Ishikawa (cell line): ENCODE data around the gene C2CD4D.

Experiments
- EGR1 ChIP-seq: IDR thresholded peaks from 2 replicates; pipeline ENCODE4 v1.6.1; 2012
- EP300 ChIP-seq: IDR thresholded peaks from 2 replicates; pipeline ENCODE4 v1.6.1; 2012; ENCODE audit warnings: borderline replicate concordance
- TAF1 ChIP-seq: IDR thresholded peaks from 2 replicates; pipeline ENCODE4 v1.6.1; 2012; ENCODE audit warnings: low read depth, mild to moderate bottlenecking
- TEAD4 ChIP-seq: IDR thresholded peaks from 2 replicates; pipeline ENCODE4 v1.6.1; 2012
- USF1 ChIP-seq: IDR thresholded peaks from 2 replicates; pipeline ENCODE4 v1.6.1; 2012
- YY1 ChIP-seq: IDR thresholded peaks from 2 replicates; pipeline ENCODE4 v1.6.1; 2012; ENCODE audit warnings: low read depth
- TF ChIP-seq, protein P1 (sequence below): IDR thresholded peaks from 2 replicates; pipeline ENCODE4 v1.6.1; 2012
- TF ChIP-seq, protein P2 (sequence below): IDR thresholded peaks from 2 replicates; pipeline ENCODE4 v1.6.1; 2012; ENCODE audit warnings: low read depth, mild to moderate bottlenecking

- TF ChIP-seq EP300 (no peak), YY1 (no peak), TAF1 (no peak), USF1 (no peak), TEAD4 (no peak), EGR1 (no peak)
- TF ChIP-seq, protein P1, sequence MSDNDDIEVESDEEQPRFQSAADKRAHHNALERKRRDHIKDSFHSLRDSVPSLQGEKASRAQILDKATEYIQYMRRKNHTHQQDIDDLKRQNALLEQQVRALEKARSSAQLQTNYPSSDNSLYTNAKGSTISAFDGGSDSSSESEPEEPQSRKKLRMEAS = no peak
- TF ChIP-seq, protein P2, sequence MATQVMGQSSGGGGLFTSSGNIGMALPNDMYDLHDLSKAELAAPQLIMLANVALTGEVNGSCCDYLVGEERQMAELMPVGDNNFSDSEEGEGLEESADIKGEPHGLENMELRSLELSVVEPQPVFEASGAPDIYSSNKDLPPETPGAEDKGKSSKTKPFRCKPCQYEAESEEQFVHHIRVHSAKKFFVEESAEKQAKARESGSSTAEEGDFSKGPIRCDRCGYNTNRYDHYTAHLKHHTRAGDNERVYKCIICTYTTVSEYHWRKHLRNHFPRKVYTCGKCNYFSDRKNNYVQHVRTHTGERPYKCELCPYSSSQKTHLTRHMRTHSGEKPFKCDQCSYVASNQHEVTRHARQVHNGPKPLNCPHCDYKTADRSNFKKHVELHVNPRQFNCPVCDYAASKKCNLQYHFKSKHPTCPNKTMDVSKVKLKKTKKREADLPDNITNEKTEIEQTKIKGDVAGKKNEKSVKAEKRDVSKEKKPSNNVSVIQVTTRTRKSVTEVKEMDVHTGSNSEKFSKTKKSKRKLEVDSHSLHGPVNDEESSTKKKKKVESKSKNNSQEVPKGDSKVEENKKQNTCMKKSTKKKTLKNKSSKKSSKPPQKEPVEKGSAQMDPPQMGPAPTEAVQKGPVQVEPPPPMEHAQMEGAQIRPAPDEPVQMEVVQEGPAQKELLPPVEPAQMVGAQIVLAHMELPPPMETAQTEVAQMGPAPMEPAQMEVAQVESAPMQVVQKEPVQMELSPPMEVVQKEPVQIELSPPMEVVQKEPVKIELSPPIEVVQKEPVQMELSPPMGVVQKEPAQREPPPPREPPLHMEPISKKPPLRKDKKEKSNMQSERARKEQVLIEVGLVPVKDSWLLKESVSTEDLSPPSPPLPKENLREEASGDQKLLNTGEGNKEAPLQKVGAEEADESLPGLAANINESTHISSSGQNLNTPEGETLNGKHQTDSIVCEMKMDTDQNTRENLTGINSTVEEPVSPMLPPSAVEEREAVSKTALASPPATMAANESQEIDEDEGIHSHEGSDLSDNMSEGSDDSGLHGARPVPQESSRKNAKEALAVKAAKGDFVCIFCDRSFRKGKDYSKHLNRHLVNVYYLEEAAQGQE = no peak
These were observed 5.4 kb downstream of the C2CD4D start for GRCh38 chr1:151834239-151834638.
